Renal cortical epithelial cell (primary cell): ENCODE results near the gene SMIM5. TPM values are rescaled to one million over a fixed set of nuclear protein-coding genes. Genes with fewer than 3 reads are reported as not detected.

Experiments used
- DNase-seq: peaks from one replicate; pipeline ENCODE4 v3.0.0-alpha.2; 2011; ENCODE audit warnings: low read depth
- total RNA-seq: library from RNA; depleted of rRNA; stranded (reverse); fragments of >200 nt; gene quantifications from 2 replicates; pipeline ENCODE4 v1.2.3, GENCODE V29; 2014

The SMIM5 gene
- total RNA-seq, 1 donor from 2014 or later: 0.20 TPM

- no peak for DNase-seq
Observed at GRCh38 chr17:75640556-75641119, 7.4 kb downstream of the SMIM5 start.

GRCh38 chr17:75641343-75641742 is 8.1 kb downstream of the SMIM5 start:
- DNase-seq: peak; percentile 83

- peak; percentile 30 for DNase-seq
Observed at GRCh38 chr17:75642182-75642783, 9.0 kb downstream of the SMIM5 start.

- no peak for DNase-seq
Observed at GRCh38 chr17:75642784-75643642, 9.8 kb downstream of the SMIM5 start.

- DNase-seq: no peak
Observed at GRCh38 chr17:75643643-75644017, 10.4 kb downstream of the SMIM5 start.

GRCh38 chr17:75645501-75645888 is 12.3 kb downstream of the SMIM5 start:
- DNase-seq: peak; percentile 97

GRCh38 chr17:75645889-75646637 is 12.8 kb downstream of the SMIM5 start:
- peak; percentile 96 for DNase-seq

GRCh38 chr17:75646638-75646992 is 13.4 kb downstream of the SMIM5 start:
- no peak for DNase-seq

GRCh38 chr17:75647061-75647460 is 13.8 kb downstream of the SMIM5 start:
- DNase-seq: no peak

- no peak for DNase-seq
Observed at GRCh38 chr17:75647921-75648320, 14.7 kb downstream of the SMIM5 start.

- no peak for DNase-seq
Observed at GRCh38 chr17:75649687-75650086, 16.5 kb downstream of the SMIM5 start.

- DNase-seq: no peak
Observed at GRCh38 chr17:75650874-75651273, 17.6 kb downstream of the SMIM5 start.

GRCh38 chr17:75652341-75652740 is 19.1 kb downstream of the SMIM5 start:
- no peak for DNase-seq

- DNase-seq: no peak
Observed at GRCh38 chr17:75652934-75653549, 19.8 kb downstream of the SMIM5 start.

- DNase-seq: no peak
Observed at GRCh38 chr17:75654176-75654575, 20.9 kb downstream of the SMIM5 start.

GRCh38 chr17:75658237-75658636 is 25.0 kb downstream of the SMIM5 start:
- no peak for DNase-seq

GRCh38 chr17:75661531-75661930 is 28.3 kb downstream of the SMIM5 start:
- no peak for DNase-seq

GRCh38 chr17:75662511-75662910 is 29.3 kb downstream of the SMIM5 start:
- DNase-seq: no peak

- DNase-seq: no peak
Observed at GRCh38 chr17:75664099-75664549, 30.9 kb downstream of the SMIM5 start.

GRCh38 chr17:75665981-75666380 is 32.7 kb downstream of the SMIM5 start:
- no peak for DNase-seq

- peak; percentile 93 for DNase-seq
Observed at GRCh38 chr17:75666959-75667790, 33.9 kb downstream of the SMIM5 start, which contains the start of the genes RECQL5 and SAP30BP. TSS of gene RECQL5 (minus strand) at chr17:75667154. CDS start at chr17:75666557, 597 bp downstream. TSS of gene SAP30BP (plus strand) at chr17:75667338. CDS start at chr17:75667373, 35 bp downstream.
